ENCODE measurements around the gene SHD. TPM values are rescaled to one million over a fixed set of nuclear protein-coding genes. Genes with fewer than 3 reads are reported as not detected.
"Not testable (repeated sequence)": the region's sequence is repeated elsewhere in the genome, so short reads cannot be mapped to it uniquely, and the experiment has no call there.

SHD gene
- polyA plus RNA-seq, 6 donors from 2014 or later, result not detected

- Mint-ChIP-seq H3K9me3 (peaks cover 0 to 11% (median 0%) of the 10 kb centered on the region in 7 donors), H3K27me3 (peaks cover 0 to 31% (median 0%) of the 10 kb centered on the region in 3 donors), H3K36me3 (no peaks in the 10 kb centered on the region), H3K4me3 (peak overlapping the region; percentile 75 to 93 (median 84)), H3K4me1 (peaks cover 25 to 34% (median 28%) of the 10 kb centered on the region in 3 donors), H3K27ac (peak overlapping the region in 4 of 6 donors; percentile 38 to 96 (median 77))
- no peak for ATAC-seq (ENCODE audit: low read depth in 2 of 2)
- peak; percentile 27 for DNase-seq
Observed at GRCh38 chr19:4327252-4327876, 48.3 kb downstream of the SHD start.

DNA sequence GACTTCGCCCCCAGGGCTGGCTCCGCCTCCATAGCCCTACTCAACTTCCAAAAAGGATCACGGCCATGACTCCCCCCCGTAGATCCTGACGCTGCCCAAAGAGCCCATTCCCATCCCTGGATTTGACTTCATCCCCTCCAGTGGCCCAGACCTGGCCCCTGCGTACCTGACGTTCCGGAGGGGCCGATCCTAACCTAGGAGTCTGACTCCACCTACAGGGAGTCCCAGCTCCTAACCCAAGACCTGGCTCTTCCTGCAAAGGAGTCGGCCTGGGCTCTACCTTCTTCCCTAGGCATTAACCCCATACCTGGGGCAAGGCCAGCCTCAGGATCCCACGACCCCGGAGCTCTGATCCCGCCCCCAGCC is 48.8 kb downstream of the SHD start:
- peak in 1 of 2 donors; percentile 1 for ATAC-seq (ENCODE audit: low read depth in 2 of 2)
- Mint-ChIP-seq H3K9me3 (peaks cover 0 to 11% (median 0%) of the 10 kb centered on the region in 7 donors), H3K4me3 (peak overlapping the region; percentile 75 to 93 (median 84)), H3K36me3 (no peaks in the 10 kb centered on the region), H3K27me3 (peaks cover 0 to 31% (median 0%) of the 10 kb centered on the region in 3 donors), H3K27ac (peak overlapping the region in 3 of 6 donors; percentile 63 to 98 (median 96)), H3K4me1 (peaks cover 25 to 34% (median 28%) of the 10 kb centered on the region in 3 donors)
- DNase-seq, result no peak

- peak overlapping the region; percentile 75 to 98 (median 96) for H3K27ac Mint-ChIP-seq
- peak; percentile 74 for DNase-seq
- H3K27me3 Mint-ChIP-seq, result peaks cover 0 to 31% (median 0%) of the 10 kb centered on the region in 3 donors
Observed at GRCh38 chr19:4328243-4328990, 49.4 kb downstream of the SHD start.

GRCh38 chr19:4328991-4329681 is 50.1 kb downstream of the SHD start:
- peaks cover 0 to 31% (median 0%) of the 10 kb centered on the region in 3 donors for H3K27me3 Mint-ChIP-seq
- ATAC-seq (ENCODE audit: low read depth in 2 of 2); H3K36me3 Mint-ChIP-seq; DNase-seq: not testable (repeated sequence)
- peaks cover 0 to 11% (median 0%) of the 10 kb centered on the region in 7 donors for H3K9me3 Mint-ChIP-seq
- H3K4me3 Mint-ChIP-seq, result peak overlapping the region; percentile 77 to 93 (median 86)
- H3K27ac Mint-ChIP-seq, result peak overlapping the region; percentile 75 to 98 (median 96)
- peaks cover 25 to 36% (median 28%) of the 10 kb centered on the region in 3 donors for H3K4me1 Mint-ChIP-seq

More at GRCh38 chr19:4328243-4328990, 49.4 kb downstream of the SHD start:
- peaks cover 0 to 11% (median 0%) of the 10 kb centered on the region in 7 donors for H3K9me3 Mint-ChIP-seq
- peaks cover 25 to 34% (median 28%) of the 10 kb centered on the region in 3 donors for H3K4me1 Mint-ChIP-seq
- peak; percentile 84 for ATAC-seq (ENCODE audit: low read depth in 2 of 2)
- H3K4me3 Mint-ChIP-seq, result peak overlapping the region; percentile 77 to 93 (median 86)
- H3K36me3 Mint-ChIP-seq, result no peaks in the 10 kb centered on the region

DNA sequence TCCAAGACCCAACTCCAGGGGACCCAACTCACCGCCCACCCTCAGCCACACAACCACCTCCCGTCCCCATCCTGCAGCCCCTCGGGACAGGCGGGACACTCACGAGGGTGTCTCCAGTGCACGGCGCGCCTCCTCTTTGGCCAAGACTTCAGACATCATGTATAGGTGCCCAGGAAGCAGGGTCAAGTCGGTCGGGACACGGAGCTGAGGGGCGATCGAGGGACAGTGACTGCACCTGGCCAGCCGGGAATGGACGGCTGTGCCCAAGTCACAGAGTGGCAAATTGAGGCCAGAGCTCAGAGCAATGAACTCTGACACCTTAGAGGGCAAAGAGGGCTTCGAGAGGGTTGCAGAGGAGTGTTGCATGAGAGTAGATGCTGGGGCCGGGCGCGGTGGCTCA is 50.8 kb downstream of the SHD start:
- H3K4me3 Mint-ChIP-seq, result peak overlapping the region in 7 of 8 donors; percentile 20 to 93 (median 50)
- H3K27ac Mint-ChIP-seq, result peak overlapping the region in 2 of 6 donors; percentile 27 to 93
- no peaks in the 10 kb centered on the region for H3K36me3 Mint-ChIP-seq
- H3K4me1 Mint-ChIP-seq, result peaks cover 25 to 40% (median 34%) of the 10 kb centered on the region in 3 donors
- H3K27me3 Mint-ChIP-seq, result peaks cover 0 to 31% (median 0%) of the 10 kb centered on the region in 3 donors
- H3K9me3 Mint-ChIP-seq, result peaks cover 0 to 11% (median 1%) of the 10 kb centered on the region in 7 donors
- DNase-seq, result no peak
- ATAC-seq (ENCODE audit: low read depth in 2 of 2), result no peak

DNA sequence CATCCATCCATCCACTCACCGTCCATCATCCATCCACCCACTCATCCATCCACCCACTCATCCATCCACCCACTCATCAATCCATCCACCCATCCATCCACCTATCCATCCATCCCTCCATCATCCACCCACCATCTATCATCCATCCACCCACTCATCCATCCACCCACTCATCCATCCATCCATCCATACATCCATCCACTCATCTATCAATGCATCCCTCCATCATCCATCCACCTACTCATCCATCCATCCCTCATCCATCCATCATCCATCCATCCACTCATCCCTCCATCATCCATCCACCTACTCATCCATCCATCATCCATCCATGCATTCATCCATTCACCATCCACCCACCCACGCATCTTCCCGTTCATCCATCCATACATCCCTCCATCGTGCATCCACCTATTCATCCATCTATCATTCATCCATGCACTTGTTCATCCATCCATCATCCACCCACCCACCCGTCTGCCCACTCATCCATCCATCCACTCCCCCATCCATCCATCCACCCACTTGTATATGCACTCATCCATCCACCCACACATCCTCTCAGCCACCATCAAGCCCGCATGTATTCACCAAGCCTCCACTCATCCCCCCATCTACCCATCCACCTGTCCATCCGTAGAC is 56.0 kb downstream of the SHD start:
- Mint-ChIP-seq H3K36me3 (no peaks in the 10 kb centered on the region), H3K4me3 (no peak overlapping the region), H3K4me1 (peaks cover 20 to 26% (median 24%) of the 10 kb centered on the region in 3 donors), H3K9me3 (peaks cover 0 to 13% (median 0%) of the 10 kb centered on the region in 7 donors), H3K27ac (peak overlapping the region in 1 of 6 donors; percentile 0), H3K27me3 (no peaks in the 10 kb centered on the region)
- ATAC-seq (ENCODE audit: low read depth in 2 of 2), result no peak
- DNase-seq, result no peak

DNA sequence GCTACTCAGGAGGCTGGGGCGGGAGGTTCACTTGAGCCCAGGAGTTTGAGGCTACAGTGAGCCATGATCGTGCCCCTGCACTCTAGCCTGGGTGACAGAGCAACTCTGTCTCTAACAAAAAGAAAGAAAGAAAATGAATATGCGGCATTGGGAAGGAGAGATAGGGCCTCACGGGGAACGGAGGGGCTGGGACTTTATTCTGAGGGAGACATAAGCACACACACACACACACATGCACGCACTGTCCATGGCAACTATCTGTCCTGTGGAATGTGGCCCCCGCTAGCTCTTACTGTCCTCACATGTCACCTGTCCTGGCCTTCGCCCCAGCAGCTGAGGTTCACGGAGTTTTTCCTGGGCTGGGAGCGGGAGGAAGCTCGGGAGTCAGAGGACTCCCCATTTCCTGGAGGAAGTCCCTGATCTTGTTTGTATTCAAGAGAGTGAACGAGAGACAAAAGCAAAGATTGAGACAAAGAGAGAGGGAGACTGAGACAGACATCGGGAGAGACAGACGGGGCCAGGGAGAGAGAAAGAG is 58.9 kb downstream of the SHD start:
- no peak for ATAC-seq (ENCODE audit: low read depth in 2 of 2)
- Mint-ChIP-seq H3K4me3 (peak overlapping the region; percentile 86 to 95 (median 90)), H3K27me3 (no peaks in the 10 kb centered on the region), H3K4me1 (peaks cover 31 to 38% (median 32%) of the 10 kb centered on the region in 3 donors), H3K27ac (peak overlapping the region; percentile 70 to 93 (median 80)), H3K36me3 (no peaks in the 10 kb centered on the region), H3K9me3 (peaks cover 0 to 13% (median 0%) of the 10 kb centered on the region in 7 donors)
- DNase-seq, result no peak

- no peaks in the 10 kb centered on the region for H3K27me3 Mint-ChIP-seq
- H3K4me3 Mint-ChIP-seq, result peak within 1 kb of the TSS; percentile 86 to 95 (median 90)
- no peaks in the 10 kb centered on the region for H3K36me3 Mint-ChIP-seq
- no peak for ATAC-seq (ENCODE audit: low read depth in 2 of 2)
- peaks cover 34 to 42% (median 37%) of the 10 kb centered on the region in 3 donors for H3K4me1 Mint-ChIP-seq
- H3K27ac Mint-ChIP-seq, result peak within 1 kb of the TSS; percentile 70 to 93 (median 83)
- DNase-seq, result no peak
- peaks cover 0 to 13% (median 0%) of the 10 kb centered on the region in 7 donors for H3K9me3 Mint-ChIP-seq
Observed at GRCh38 chr19:4338441-4339355, 59.6 kb downstream of the SHD start, which contains the start of gene STAP2. TSS of gene STAP2 (minus strand) at chr19:4338827. CDS start at chr19:4338753, 74 bp downstream.

Other genes with a start within 250 kb of the SHD start
- gene ZBTB7A, start 212.4 kb upstream of the SHD start, polyA plus RNA-seq (ENCODE audit: low read depth in 6 of 6), result 10 to 100 TPM; 13.5 to 41.2 (median 21.2) TPM
- gene MAP2K2, start 155.1 kb upstream of the SHD start, polyA plus RNA-seq (ENCODE audit: low read depth in 6 of 6), result 10 to 100 TPM; 50.3 to 88.0 (median 69.5) TPM
- gene CREB3L3, start 125.6 kb upstream of the SHD start, polyA plus RNA-seq (ENCODE audit: low read depth in 6 of 6), result not detected
- gene SIRT6, start 96.7 kb upstream of the SHD start, polyA plus RNA-seq (ENCODE audit: low read depth in 6 of 6), result 1 to 10 TPM; 1.3 to 5.3 (median 4.4) TPM
- 1 to 10 TPM in 1 of 6 donors, under 1 TPM in 2, not detected in 3; 0.17 to 1.4 (median 0.43) TPM for gene ANKRD24, start 96.6 kb upstream of the SHD start, polyA plus RNA-seq (ENCODE audit: low read depth in 6 of 6)
- gene EBI3, start 49.7 kb upstream of the SHD start, polyA plus RNA-seq (ENCODE audit: low read depth in 6 of 6), result 1 to 10 TPM; 1.0 to 7.3 (median 3.6) TPM
- gene YJU2, start 32.2 kb upstream of the SHD start, polyA plus RNA-seq (ENCODE audit: low read depth in 6 of 6), result 10 to 100 TPM; 25.0 to 42.8 (median 30.7) TPM
- gene TMIGD2, start 23.1 kb downstream of the SHD start, polyA plus RNA-seq (ENCODE audit: low read depth in 6 of 6), result not detected
- 1 to 10 TPM in 3 of 6 donors, under 1 TPM in 1, not detected in 2; 1.00 to 1.6 (median 1.3) TPM for gene FSD1, start 25.3 kb downstream of the SHD start, polyA plus RNA-seq (ENCODE audit: low read depth in 6 of 6)
- under 1 TPM in 1 of 6 donors, not detected in 5; 0.94 TPM for gene STAP2, start 59.6 kb downstream of the SHD start, polyA plus RNA-seq (ENCODE audit: low read depth in 6 of 6)
- gene MPND, start 64.3 kb downstream of the SHD start, polyA plus RNA-seq (ENCODE audit: low read depth in 6 of 6), result 1 to 10 TPM; 4.6 to 6.3 (median 5.4) TPM
- 10 to 100 TPM in 5 of 6 donors, 1 to 10 TPM in 1; 4.9 to 18.5 (median 12.7) TPM for gene SH3GL1, start 121.3 kb downstream of the SHD start, polyA plus RNA-seq (ENCODE audit: low read depth in 6 of 6)
- gene CHAF1A, start 123.4 kb downstream of the SHD start, polyA plus RNA-seq (ENCODE audit: low read depth in 6 of 6), result 1 to 10 TPM in 5 of 6 donors, under 1 TPM in 1; 0.14 to 4.8 (median 2.7) TPM
- gene UBXN6, start 178.5 kb downstream of the SHD start, polyA plus RNA-seq (ENCODE audit: low read depth in 6 of 6), result 1 to 10 TPM; 3.6 to 9.1 (median 5.6) TPM
- gene HDGFL2, start 193.0 kb downstream of the SHD start, polyA plus RNA-seq (ENCODE audit: low read depth in 6 of 6), result 10 to 100 TPM in 4 of 6 donors, 1 to 10 TPM in 1, under 1 TPM in 1; 0.91 to 22.7 (median 11.5) TPM
- gene PLIN4, start 239.2 kb downstream of the SHD start, polyA plus RNA-seq (ENCODE audit: low read depth in 6 of 6), result under 1 TPM in 4 of 6 donors, not detected in 2; 0.04 to 0.21 (median 0.14) TPM